ENCODE measurements around the gene DUSP18. TPM values are rescaled to one million over a fixed set of nuclear protein-coding genes. Genes with fewer than 3 reads are reported as not detected.
"Not testable (repeated sequence)": the region's sequence is repeated elsewhere in the genome, so short reads cannot be mapped to it uniquely, and the experiment has no call there.

The DUSP18 gene
- total RNA-seq, 1 donor from 2014 or later, result 3.4 TPM

GRCh38 chr22:30646518-30647160 lies 21.0 kb downstream of the DUSP18 start:
- DNase-seq (ENCODE audit: low spot score), result no peak
- intact Hi-C loops (cut with DNase I), result no loop called here

GRCh38 chr22:30643055-30643875 lies 24.4 kb downstream of the DUSP18 start:
- no peak for DNase-seq (ENCODE audit: low spot score)

GRCh38 chr22:30640839-30641430 lies 26.7 kb downstream of the DUSP18 start:
- intact Hi-C loops (cut with DNase I), result no loop called here
- no peak for DNase-seq (ENCODE audit: low spot score)

More at GRCh38 chr22:30643055-30643875, 24.4 kb downstream of the DUSP18 start:
- intact Hi-C loops (cut with DNase I), result no loop called here

DNA sequence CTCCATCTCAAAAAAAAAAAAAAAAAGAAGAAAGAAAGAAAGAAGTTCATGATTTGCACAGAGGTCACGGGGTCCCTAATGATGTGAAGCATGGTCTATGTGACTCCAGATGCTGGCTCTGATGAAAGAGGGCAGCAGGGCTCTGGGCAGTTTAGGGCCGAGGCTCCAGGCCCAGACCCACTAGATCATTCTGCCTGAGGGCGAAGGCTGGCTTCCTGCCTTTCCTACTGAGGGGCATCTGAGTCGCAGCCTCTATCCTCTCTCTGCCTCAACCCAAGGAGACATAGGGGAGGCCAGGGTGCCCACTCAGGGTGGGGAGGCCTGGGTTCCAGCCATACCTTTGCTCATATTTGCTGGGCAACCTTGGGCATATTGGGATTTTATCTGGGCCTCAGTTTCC lies 27.3 kb downstream of the DUSP18 start:
- intact Hi-C loops (cut with DNase I), result no loop called here
- no peak for DNase-seq (ENCODE audit: low spot score)

- intact Hi-C loops (cut with DNase I), result loop anchor here (10.0 kb wide), 1 partner anchor 507 kb away; the partner anchor contains the start of gene PLA2G3
- no peak for DNase-seq (ENCODE audit: low spot score)
These were observed 30.0 kb downstream of the DUSP18 start for GRCh38 chr22:30637701-30638114.

DNA sequence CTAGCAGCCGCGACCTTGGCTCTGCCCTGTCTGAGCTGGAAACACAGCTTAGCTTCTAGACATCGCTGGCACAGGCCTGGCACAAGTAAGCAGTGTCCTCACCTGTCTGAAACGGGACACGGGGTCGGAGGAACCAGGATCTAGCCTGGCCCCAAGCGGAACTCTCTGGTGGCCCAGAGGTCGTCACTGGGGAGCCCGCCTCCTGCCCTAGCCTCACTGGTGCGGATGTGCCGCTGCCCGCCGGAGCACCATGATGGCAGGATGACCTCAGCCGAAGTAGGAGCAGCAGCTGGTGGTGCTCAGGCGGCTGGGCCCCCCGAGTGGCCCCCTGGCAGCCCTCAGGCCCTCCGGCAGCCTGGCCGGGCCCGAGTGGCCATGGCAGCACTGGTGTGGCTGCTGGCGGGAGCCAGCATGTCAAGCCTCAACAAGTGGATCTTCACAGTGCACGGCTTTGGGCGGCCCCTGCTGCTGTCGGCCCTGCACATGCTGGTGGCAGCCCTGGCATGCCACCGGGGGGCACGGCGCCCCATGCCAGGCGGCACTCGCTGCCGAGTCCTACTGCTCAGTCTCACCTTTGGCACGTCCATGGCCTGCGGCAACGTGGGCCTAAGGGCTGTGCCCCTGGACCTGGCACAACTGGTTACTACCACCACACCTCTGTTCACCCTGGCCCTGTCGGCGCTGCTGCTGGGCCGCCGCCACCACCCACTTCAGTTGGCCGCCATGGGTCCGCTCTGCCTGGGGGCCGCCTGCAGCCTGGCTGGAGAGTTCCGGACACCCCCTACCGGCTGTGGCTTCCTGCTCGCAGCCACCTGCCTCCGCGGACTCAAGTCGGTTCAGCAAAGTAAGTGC lies 31.2 kb downstream of the DUSP18 start:
- intact Hi-C loops (cut with DNase I), result loop anchor here (10.0 kb wide), 1 partner anchor 508 kb away; the partner anchor contains the start of gene PLA2G3
- no peak for DNase-seq (ENCODE audit: low spot score)

DNA sequence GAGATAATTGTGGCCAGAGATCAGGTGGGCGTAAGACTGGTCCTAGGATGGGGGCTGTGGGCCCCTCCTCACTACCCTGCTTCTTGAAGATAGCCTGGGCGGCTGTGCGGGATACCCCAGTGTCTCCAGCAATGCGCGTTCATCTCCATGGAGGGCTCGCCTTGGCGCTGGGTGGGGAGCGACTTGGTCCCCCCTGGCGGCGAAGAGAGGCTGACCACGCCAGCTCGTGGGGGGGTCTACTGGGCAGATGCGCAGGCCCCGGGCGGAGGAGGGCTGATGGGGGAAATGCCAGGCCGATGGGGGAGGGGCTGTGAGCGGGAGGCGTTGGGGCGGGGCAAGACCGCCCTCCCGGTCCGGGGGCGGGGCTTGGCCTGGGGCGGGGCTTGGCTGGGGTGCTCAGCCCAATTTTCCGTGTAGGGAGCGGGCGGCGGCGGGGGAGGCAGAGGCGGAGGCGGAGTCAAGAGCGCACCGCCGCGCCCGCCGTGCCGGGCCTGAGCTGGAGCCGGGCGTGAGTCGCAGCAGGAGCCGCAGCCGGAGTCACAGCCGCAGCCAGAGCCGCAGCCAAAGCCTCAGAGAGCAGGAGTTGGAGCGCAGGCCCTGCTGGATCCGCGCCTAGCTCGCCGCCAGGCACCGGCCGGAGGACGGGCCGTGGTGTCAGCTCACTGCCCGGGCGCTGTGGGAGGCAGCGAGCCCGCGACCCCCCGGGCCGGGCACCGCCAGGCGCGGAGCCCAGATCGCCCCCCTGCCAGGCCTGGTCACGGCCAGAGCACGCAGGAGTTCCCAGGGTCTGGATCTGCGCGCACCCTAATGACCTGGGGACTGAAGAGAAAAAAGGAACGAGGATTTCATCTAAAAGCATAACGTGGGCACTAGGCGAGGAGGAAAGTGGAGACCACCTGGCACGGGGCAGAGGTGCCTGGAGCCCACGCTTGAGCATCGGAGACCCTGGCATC lies 32.1 kb downstream of the DUSP18 start, which contains the start of gene SLC35E4:
Gene SLC35E4, plus strand, starts transcription at position 509 of the 953 bp plus-strand sequence. CDS start 670 bp downstream, outside the sequence.
- DNase-seq (ENCODE audit: low spot score), result peak; percentile 98
- intact Hi-C loops (cut with DNase I), result loop anchor here (2.0 to 10.0 kb wide), 2 partner anchors 31 to 509 kb away; partner anchors contain the start of genes DUSP18 and PLA2G3

DNA sequence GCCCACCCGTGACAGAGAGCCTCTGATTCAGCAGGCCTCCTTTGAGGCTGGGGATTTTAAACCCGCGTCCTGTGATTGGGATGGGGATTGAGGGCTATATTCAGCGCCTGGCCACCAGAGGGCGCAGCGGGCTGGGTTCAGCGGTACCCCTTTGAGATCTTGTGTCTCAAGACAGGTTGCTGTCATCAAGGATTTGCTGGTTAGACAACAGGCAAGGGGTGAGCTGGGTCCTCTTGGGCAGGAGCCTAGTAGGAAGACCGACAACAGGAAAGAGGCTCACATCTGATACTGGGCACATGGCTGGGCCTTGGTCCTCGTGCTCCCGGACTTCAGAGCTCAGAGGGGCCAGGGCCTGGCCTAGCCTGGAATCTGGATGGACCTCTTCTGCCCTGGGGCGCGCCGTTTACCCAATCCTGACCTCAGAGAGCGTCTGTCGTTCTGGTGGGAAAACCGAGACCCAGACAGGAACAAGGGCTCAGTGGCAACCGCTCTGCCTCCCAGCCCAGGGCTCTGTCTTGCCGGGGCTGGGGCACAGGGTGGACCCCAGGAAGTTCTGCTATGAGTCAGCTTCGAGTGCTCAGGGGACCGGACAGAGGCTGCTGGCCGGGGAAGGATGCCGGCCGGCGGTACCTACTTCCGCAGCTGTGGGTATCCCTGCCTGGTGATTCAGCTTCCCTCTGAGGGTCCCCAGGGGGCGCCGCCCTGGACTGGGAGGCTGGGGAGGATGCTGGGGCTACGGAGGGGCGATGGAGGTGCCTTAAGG lies 33.0 kb downstream of the DUSP18 start:
- intact Hi-C loops (cut with DNase I), result loop anchor here (1.0 to 10.0 kb wide), 4 partner anchors 32 to 510 kb away; partner anchors contain the start of genes DUSP18 and PLA2G3
- peak; percentile 94 for DNase-seq (ENCODE audit: low spot score)

DNA sequence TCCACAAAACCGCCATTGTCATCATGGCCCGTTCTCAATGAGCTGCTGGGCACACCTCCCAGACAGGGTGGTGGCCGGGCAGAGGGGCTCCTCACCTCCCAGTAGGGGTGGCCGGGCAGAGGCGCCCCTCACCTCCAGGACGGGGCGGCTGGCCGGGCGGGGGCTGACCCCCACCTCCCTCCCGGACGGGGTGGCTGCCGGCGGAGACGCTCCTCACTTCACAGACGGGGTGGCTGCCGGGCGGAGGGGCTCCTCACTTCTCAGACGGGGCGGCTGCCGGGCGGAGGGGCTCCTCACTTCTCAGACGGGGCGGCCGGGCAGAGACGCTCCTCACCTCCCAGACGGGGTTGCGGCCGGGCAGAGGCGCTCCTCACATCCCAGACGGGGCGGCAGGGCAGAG lies 36.2 kb downstream of the DUSP18 start:
- DNase-seq (ENCODE audit: low spot score), result not testable (repeated sequence)
- intact Hi-C loops (cut with DNase I), result loop anchor here (5.0 to 10.0 kb wide), 2 partner anchors 291 to 513 kb away; partner anchors contain the start of gene PLA2G3

- intact Hi-C loops (cut with DNase I), result no loop called here
- DNase-seq (ENCODE audit: low spot score), result no peak
These were observed 39.2 kb downstream of the DUSP18 start for GRCh38 chr22:30628491-30628890.

- no peak for DNase-seq (ENCODE audit: low spot score)
- intact Hi-C loops (cut with DNase I), result no loop called here
These were observed 40.2 kb downstream of the DUSP18 start for GRCh38 chr22:30627471-30627870.

GRCh38 chr22:30626413-30626812 lies 41.3 kb downstream of the DUSP18 start:
- intact Hi-C loops (cut with DNase I), result no loop called here
- DNase-seq (ENCODE audit: low spot score), result no peak

DNA sequence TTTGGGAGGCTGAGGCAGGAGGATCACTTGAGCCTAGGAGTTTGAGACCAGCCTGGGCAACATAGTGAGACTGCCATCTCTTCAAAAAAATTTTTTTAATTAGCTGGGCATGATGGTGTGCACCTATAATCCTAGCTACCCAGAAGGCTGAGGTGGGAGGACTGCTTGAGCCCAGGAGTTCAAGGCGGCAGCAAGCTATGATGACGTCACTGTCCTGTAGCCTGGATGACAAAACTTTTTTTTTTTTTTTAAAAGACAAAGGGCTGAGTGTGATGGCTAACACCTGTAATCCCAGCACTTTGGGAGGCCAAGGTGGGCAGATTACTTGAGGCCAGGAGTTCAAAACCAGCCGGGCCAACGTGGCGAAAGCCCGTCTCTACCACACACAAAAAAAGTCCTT lies 47.8 kb downstream of the DUSP18 start:
- DNase-seq (ENCODE audit: low spot score); intact Hi-C loops (cut with DNase I): not testable (repeated sequence)

DNA sequence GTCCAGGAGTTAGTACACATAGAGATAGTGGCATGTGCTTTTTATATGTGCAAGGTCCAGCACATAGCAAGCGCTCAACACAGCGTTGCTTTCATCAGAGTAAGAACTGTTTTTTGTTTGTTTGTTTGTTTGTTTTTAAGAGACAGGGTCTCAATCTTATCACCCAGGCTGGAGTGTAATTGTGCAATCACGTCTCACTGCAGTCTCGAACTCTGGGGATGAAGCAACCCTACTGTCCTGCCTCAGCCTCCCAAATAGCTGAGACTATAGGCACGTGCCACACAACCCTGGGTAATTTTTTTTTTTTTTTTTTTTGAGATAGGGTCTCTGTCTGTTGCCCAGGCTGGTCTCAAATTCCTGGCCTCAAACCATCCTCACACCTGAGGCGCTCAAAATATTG lies 49.9 kb downstream of the DUSP18 start:
- DNase-seq (ENCODE audit: low spot score), result no peak
- intact Hi-C loops (cut with DNase I), result no loop called here

- no peak for DNase-seq (ENCODE audit: low spot score)
- intact Hi-C loops (cut with DNase I), result no loop called here
These were observed 52.1 kb downstream of the DUSP18 start for GRCh38 chr22:30615543-30615954.

GRCh38 chr22:30614879-30615278 lies 52.8 kb downstream of the DUSP18 start:
- intact Hi-C loops (cut with DNase I), result no loop called here
- no peak for DNase-seq (ENCODE audit: low spot score)

DNA sequence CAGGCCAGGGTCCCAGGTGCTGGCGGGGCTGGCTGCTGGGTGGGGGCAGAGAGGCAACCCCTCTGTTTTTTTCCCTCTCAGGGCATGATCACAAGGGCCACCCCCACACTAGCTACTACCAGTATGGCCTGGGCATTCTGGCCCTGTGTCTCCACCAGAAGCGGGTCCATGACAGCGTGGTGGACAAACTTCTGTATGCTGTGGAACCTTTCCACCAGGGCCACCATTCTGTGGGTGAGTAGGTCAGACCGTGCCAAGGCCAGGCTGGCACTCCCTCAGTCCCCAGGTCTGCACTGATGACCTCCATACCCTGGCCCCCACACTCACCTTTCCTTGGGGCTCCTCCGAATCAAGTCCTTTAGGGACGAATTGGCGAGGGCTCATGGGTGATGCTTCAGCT lies 53.4 kb downstream of the DUSP18 start:
- intact Hi-C loops (cut with DNase I), result no loop called here
- no peak for DNase-seq (ENCODE audit: low spot score)

Data from cardiac septum (tissue), 1 donor.